Measurements from ENCODE around the gene MBTPS1.

GRCh38 chr16:84013787-84014569 lies 102.8 kb downstream of the MBTPS1 start:
- TF ChIP-seq CTCF (IDR thresholded peaks at IDR 0.05 in 2 of 3, conservative IDR thresholded peaks at IDR 0.05 in 1 of 3; ENCODE audit: control insufficient read depth in 2 of 3, extremely low read depth in 1 of 3, insufficient read depth in 1 of 3, low read depth in 3 of 3, low read length in 3 of 3) (no peak), FOXK2 (IDR thresholded peaks at IDR 0.05) (no peak), BRCA1 (IDR thresholded peaks at IDR 0.05; ENCODE audit: low read depth, low read length) (no peak), HCFC1 (IDR thresholded peaks at IDR 0.05; ENCODE audit: low read length) (no peak)

Measured in GM12878 (cell line).